ENCODE results near the gene PCSK4. TPM values are rescaled to one million over a fixed set of nuclear protein-coding genes. Genes with fewer than 3 reads are reported as not detected.

Gene PCSK4
- total and polyA plus RNA-seq, 10 of the 15 experiments (the other 5 are each of a cell fraction or from before 2014, with no cell fraction given): 0.27 to 0.99 (median 0.40) TPM; not detected in 3

DNA sequence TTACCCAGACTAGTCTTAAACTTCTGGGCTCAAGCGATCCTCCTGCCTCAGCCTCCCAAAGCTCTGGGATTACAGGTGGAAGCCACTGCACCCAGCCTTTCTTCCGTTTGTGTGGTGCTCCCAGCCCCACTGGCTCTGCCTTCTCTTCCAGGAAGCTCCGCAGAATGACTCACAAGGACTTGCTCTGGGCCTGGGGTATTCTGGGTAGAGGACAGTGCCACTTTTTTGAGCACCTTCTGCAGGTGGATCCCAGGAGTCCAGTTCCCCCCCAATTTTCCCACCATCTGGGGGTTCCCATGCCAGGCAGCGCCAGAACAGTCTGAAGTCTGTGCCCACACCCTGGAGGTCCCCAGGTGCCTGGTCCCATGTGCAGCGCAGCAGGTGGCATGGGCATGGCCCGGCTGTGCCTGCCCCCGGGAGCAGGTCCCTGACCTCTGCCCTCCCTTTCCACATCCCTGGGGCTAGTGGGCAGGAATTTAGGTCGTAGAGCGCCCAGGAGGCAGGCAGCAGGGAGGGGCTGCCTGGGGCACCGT lies 2.4 kb upstream of the PCSK4 start:
- WGBS (ENCODE audit: insufficient coverage, insufficient replicate concordance, low lambda C conversion rate, missing lambda C conversion rate): 41% methylated on average over 10 of the region's 10 CpGs
- H3K4me3 ChIP-seq: no peak overlapping the region
- no peak overlapping the region for H3K4me2 ChIP-seq (ENCODE audit: control insufficient read depth, insufficient read depth)
- no peaks in the 10 kb centered on the region for H3K79me2 ChIP-seq (ENCODE audit: control insufficient read depth, insufficient read depth, low read length)
- no peak for DNase-seq (ENCODE audit: low read depth, low spot score)
- no peak for ATAC-seq
- SMC1A ChIA-PET (ENCODE audit: uncharacterized antibody, unreplicated experiment): no interaction called here
- in situ Hi-C loops (cut with MboI) (no loop called here), intact Hi-C loops (cut with micrococcal nuclease; ENCODE audit: unreplicated experiment) (no loop called here)
- RAD21 ChIA-PET (ENCODE audit: unreplicated experiment): no interaction called here
- no peak for FAIRE-seq
- CTCF ChIA-PET: no interaction called here
- no peaks in the 10 kb centered on the region for H4K20me1 ChIP-seq (ENCODE audit: control insufficient read depth, insufficient read depth)
- H2AFZ ChIP-seq (ENCODE audit: control insufficient read depth, low read depth, low read length): no peak overlapping the region
- H3K27ac ChIP-seq (ENCODE audit: control insufficient read depth, insufficient read depth): no peak overlapping the region
- no peak overlapping the region for H3K9ac ChIP-seq (ENCODE audit: control insufficient read depth, insufficient read depth, low read length)
- H3K36me3 ChIP-seq (ENCODE audit: control insufficient read depth in 2 of 2, insufficient read depth in 2 of 2, low read length in 1 of 2): no peaks in the 10 kb centered on the region
- POLR2A ChIA-PET: no interaction called here
- H3K27me3 ChIP-seq (replicated peaks in 1 of 2; ENCODE audit: control insufficient read depth in 2 of 2, insufficient read depth in 2 of 2, low read length in 1 of 2): no peaks in the 10 kb centered on the region; a peak in 1 of 4 replicates
- no TSS peak for BruUV-seq (replicated peaks)
- TF ChIP-seq CREB1 (IDR thresholded peaks at IDR 0.05; ENCODE audit: low read depth): no peak
- TF ChIP-seq ATF7 (IDR thresholded peaks at IDR 0.05; ENCODE audit: low read depth): no peak
- TF ChIP-seq NBN (IDR thresholded peaks at IDR 0.05): no peak
- no peak for TF ChIP-seq FOS (IDR thresholded peaks at IDR 0.05; ENCODE audit: borderline replicate concordance, extremely low read depth, insufficient read length)
- TF ChIP-seq CEBPB (IDR thresholded peaks at IDR 0.05; ENCODE audit: borderline replicate concordance in 1 of 2, low read depth in 2 of 2, low read length in 2 of 2): no peak
- TF ChIP-seq EZH2 (IDR thresholded peaks at IDR 0.05; ENCODE audit: borderline replicate concordance, control insufficient read depth, low read depth, low read length): no peak
- TF ChIP-seq, protein P1, sequence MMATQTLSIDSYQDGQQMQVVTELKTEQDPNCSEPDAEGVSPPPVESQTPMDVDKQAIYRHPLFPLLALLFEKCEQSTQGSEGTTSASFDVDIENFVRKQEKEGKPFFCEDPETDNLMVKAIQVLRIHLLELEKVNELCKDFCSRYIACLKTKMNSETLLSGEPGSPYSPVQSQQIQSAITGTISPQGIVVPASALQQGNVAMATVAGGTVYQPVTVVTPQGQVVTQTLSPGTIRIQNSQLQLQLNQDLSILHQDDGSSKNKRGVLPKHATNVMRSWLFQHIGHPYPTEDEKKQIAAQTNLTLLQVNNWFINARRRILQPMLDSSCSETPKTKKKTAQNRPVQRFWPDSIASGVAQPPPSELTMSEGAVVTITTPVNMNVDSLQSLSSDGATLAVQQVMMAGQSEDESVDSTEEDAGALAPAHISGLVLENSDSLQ (IDR thresholded peaks at IDR 0.05): no peak
- no peak for TF ChIP-seq HDAC2 (IDR thresholded peaks at IDR 0.05)
- no peak for TF ChIP-seq MTA3 (IDR thresholded peaks at IDR 0.05; ENCODE audit: borderline replicate concordance, low read length)
- TF ChIP-seq, protein P2, sequence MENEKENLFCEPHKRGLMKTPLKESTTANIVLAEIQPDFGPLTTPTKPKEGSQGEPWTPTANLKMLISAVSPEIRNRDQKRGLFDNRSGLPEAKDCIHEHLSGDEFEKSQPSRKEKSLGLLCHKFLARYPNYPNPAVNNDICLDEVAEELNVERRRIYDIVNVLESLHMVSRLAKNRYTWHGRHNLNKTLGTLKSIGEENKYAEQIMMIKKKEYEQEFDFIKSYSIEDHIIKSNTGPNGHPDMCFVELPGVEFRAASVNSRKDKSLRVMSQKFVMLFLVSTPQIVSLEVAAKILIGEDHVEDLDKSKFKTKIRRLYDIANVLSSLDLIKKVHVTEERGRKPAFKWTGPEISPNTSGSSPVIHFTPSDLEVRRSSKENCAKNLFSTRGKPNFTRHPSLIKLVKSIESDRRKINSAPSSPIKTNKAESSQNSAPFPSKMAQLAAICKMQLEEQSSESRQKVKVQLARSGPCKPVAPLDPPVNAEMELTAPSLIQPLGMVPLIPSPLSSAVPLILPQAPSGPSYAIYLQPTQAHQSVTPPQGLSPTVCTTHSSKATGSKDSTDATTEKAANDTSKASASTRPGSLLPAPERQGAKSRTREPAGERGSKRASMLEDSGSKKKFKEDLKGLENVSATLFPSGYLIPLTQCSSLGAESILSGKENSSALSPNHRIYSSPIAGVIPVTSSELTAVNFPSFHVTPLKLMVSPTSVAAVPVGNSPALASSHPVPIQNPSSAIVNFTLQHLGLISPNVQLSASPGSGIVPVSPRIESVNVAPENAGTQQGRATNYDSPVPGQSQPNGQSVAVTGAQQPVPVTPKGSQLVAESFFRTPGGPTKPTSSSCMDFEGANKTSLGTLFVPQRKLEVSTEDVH (IDR thresholded peaks at IDR 0.05; ENCODE audit: low read depth, partially characterized antibody): no peak
- H3K9me3 ChIP-seq (replicated peaks; ENCODE audit: control insufficient read depth, insufficient read depth, low read length): no peaks in the 10 kb centered on the region
- H3K4me1 ChIP-seq (ENCODE audit: control insufficient read depth, insufficient read depth, low read length): no peaks in the 10 kb centered on the region; the same call in 1 of the 2 replicates

Data from GM12878 (cell line).